ENCODE results near the gene RASAL3. TPM values are rescaled to one million over a fixed set of nuclear protein-coding genes. Genes with fewer than 3 reads are reported as not detected.

Gene RASAL3
- total and polyA plus RNA-seq, 2 of the 8 experiments (the other 6 are each of a cell fraction or from before 2014, with no cell fraction given): 0.19 to 0.63 TPM

DNA sequence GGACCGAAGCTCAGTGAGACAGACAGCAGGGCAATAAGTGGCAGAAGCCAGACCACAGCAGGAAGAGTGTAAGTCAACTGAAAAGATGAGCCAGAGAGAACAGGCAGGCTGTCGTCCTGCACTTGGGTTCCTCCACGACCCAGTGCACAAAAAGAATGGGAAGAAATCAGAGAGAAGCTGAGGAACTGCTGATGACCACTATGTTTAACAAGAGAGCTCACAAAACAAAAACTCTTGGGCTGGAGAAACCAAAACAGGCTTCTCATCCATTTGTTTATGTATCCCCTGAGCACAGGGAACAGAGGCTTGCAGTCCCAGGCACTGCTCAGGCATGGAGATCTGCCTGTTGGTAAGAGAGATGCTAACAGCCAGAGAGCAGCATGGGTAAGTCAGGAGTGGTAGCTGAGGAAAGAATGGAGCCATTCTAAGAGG lies 59.5 kb downstream of the RASAL3 start:
- Histone ChIP-seq H4K91ac (replicated peaks; ENCODE audit: insufficient read length, low read length) (no peak overlapping the region), H3K79me1 (ENCODE audit: low read depth, low read length) (peaks cover 29% of the 10 kb centered on the region), H4K5ac (ENCODE audit: insufficient read length, low read depth, low read length) (no peak overlapping the region), H4K20me1 (replicated peaks in 1 of 2; ENCODE audit: control insufficient read depth in 1 of 2, insufficient read depth in 2 of 2, low read length in 2 of 2) (peaks cover 19 to 34% of the 10 kb centered on the region in 2 experiments), H3K9me3 (ENCODE audit: insufficient read depth in 2 of 2, low read depth in 1 of 2, low read length in 1 of 2) (no peaks in the 10 kb centered on the region), H2BK5ac (ENCODE audit: low read depth, low read length) (no peak overlapping the region), H3K79me2 (ENCODE audit: control insufficient read depth in 1 of 2, insufficient read depth in 2 of 2, low read length in 2 of 2) (peaks cover 19 to 92% of the 10 kb centered on the region in 2 experiments), H2AFZ (ENCODE audit: low read length) (no peak overlapping the region), H2BK15ac (ENCODE audit: low read length) (no peak overlapping the region), H4K8ac (ENCODE audit: extremely low read depth, insufficient read depth, low read length) (no peak overlapping the region), H3K23ac (ENCODE audit: insufficient read length) (no peak overlapping the region), H2BK120ac (replicated peaks; ENCODE audit: low read depth, low read length) (no peak overlapping the region), H3K9ac (replicated peaks in 1 of 4; ENCODE audit: extremely low read depth in 1 of 4, low read depth in 3 of 4, low read length in 3 of 4) (no peak overlapping the region), H3K23me2 (ENCODE audit: low read depth, low read length) (no peaks in the 10 kb centered on the region), H2BK20ac (ENCODE audit: low read length) (no peak overlapping the region), H3K56ac (replicated peaks; ENCODE audit: insufficient read length, low read depth, low read length) (no peak overlapping the region), H3K4me3 (ENCODE audit: extremely low read depth in 1 of 4, insufficient read depth in 2 of 4, low read depth in 3 of 4, low read length in 4 of 4) (no peak overlapping the region), H3K18ac (ENCODE audit: extremely low read depth, low read length) (no peak overlapping the region), H2BK12ac (ENCODE audit: low read depth, low read length) (no peak overlapping the region), H3K14ac (ENCODE audit: insufficient read length) (no peak overlapping the region), H3K4me1 (replicated peaks in 1 of 4; ENCODE audit: control insufficient read depth in 3 of 4, insufficient read depth in 4 of 4, low read length in 3 of 4) (no peaks in the 10 kb centered on the region), H3K4ac (replicated peaks; ENCODE audit: insufficient read length, low read depth, low read length) (no peak overlapping the region), H3K27ac (ENCODE audit: low read depth, low read length) (no peak overlapping the region), H3K36me3 (ENCODE audit: control insufficient read depth in 2 of 4, insufficient read depth in 4 of 4, low read length in 3 of 4) (peaks cover 8 to 27% (median 14%) of the 10 kb centered on the region in 4 experiments; a peak in 7 of 8 replicates), H2AK5ac (ENCODE audit: low read depth, low read length) (no peak overlapping the region), H3K27me3 (replicated peaks in 1 of 4; ENCODE audit: control insufficient read depth in 3 of 4, extremely low read depth in 1 of 4, insufficient read depth in 3 of 4, low read length in 3 of 4) (no peaks in the 10 kb centered on the region), H3K4me2 (ENCODE audit: insufficient read depth in 1 of 2, low read depth in 2 of 2, low read length in 2 of 2) (no peak overlapping the region)
- DNase-seq (ENCODE audit: low read depth in 1 of 2, low spot score in 2 of 2) (no peak), FAIRE-seq (no peak)
- POLR2A ChIA-PET (ENCODE audit: partially characterized antibody): interaction anchor here (0.9 to 4.4 kb wide), 3 partner anchors 9 to 25 kb away, joined by 5 to 35 read pairs (median 12); partner anchors contain the start of genes AKAP8 and AKAP8L
- TF ChIP-seq ASH2L (IDR thresholded peaks at IDR 0.05; ENCODE audit: low read length): no peak
- TF ChIP-seq CEBPB (IDR thresholded peaks at IDR 0.05; ENCODE audit: low read depth, low read length): no peak
- TF ChIP-seq SP1 (IDR thresholded peaks at IDR 0.05; ENCODE audit: low read depth, low read length): no peak
- no peak for TF ChIP-seq JUND (IDR thresholded peaks at IDR 0.05; ENCODE audit: low read length)
- TF ChIP-seq TAF1 (IDR thresholded peaks at IDR 0.05; ENCODE audit: low read depth, low read length): no peak
- TF ChIP-seq KDM4A (IDR thresholded peaks at IDR 0.05; ENCODE audit: low read depth, low read length, severe bottlenecking): no peak
- TF ChIP-seq RXRA (IDR thresholded peaks at IDR 0.05; ENCODE audit: insufficient read depth, low read depth, low read length): no peak
- TF ChIP-seq SAP30 (IDR thresholded peaks at IDR 0.05; ENCODE audit: insufficient read depth, insufficient replicate concordance, low read length): no peak
- TF ChIP-seq MAFK (IDR thresholded peaks at IDR 0.05; ENCODE audit: low read depth, low read length): no peak
- TF ChIP-seq, protein P1, sequence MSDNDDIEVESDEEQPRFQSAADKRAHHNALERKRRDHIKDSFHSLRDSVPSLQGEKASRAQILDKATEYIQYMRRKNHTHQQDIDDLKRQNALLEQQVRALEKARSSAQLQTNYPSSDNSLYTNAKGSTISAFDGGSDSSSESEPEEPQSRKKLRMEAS (IDR thresholded peaks at IDR 0.05): no peak
- 87% methylated on average over 3 of the region's 3 CpGs; no CpG with 5 or more reads in 1 of the 2 experiments for WGBS, 2 experiments (ENCODE audit: extremely low coverage in 1 of 2, insufficient coverage in 1 of 2, insufficient read length in 1 of 2, insufficient replicate concordance in 2 of 2, low coverage in 1 of 2, low lambda C conversion rate in 2 of 2, missing lambda C conversion rate in 1 of 2)
- CTCF ChIA-PET (ENCODE audit: partially characterized antibody): interaction anchor here (0.6 to 1.4 kb wide), 4 partner anchors 17 to 214 kb away, joined by 3 read pairs; no protein-coding TSS in a partner anchor

Measured in H1 (cell line).